IPS-18c (cell line): ENCODE data around the gene CABP1.
"Not testable (repeated sequence)": the region's sequence is repeated elsewhere in the genome, so short reads cannot be mapped to it uniquely, and the experiment has no call there.

Experiments
- H3K4me3 ChIP-seq: 2 replicates; pipeline ENCODE4 v1.7.0; 2013; ENCODE audit warnings: low read depth, mild to moderate bottlenecking, low read length, moderate library complexity; ENCODE audit not compliant: insufficient read depth
- H3K9me3 ChIP-seq: one replicate; pipeline ENCODE4 v1.6.1; 2013; ENCODE audit warnings: mild to moderate bottlenecking, low read length, moderate library complexity; ENCODE audit not compliant: control insufficient read depth, insufficient read depth

CABP1 gene

DNA sequence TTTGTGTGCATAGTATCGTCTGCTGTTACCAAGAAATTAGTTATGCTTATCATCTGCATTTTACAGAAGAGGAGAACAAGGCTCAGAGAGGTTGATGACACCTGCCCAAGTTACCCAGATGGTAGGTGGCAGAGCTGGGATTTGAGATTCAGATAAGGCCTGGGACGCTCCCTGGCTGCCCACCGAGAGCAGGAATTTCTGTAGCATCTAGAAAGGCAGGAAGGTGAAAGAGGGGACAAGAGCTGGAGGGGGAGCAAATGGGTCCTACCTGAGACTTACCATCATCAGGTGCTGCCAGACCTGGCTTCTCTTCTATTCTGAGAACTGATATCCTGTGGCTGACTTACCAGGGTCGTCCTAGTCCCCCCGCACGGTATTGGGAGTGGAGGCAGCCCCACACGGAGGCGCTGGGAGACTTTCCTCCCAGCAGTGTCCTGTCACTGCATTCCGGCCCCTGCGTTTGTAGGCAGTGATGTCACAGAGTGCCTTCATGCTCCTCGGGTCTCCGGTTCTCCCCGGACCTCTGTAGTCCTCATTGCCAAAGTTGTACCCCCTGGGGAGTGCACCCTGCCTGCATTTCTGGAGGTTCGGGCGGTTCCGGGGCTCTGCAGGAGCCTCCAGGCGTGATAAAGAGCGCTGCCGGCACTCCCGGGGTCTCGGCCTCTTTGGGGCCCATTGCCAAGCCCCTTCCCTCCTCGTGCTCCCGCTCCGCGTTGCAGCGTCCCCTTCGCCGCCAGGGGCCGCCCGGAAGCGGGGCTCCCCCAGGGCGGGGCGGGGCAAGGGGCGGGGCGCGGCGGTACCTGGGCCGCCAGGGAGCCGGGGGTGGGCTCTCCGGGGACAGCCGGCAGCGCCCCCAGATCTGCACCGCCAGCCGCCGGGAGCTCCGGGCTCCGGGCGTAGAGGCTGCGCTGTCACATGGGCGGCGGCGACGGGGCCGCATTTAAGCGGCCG, at the start of gene CABP1:
TSS of gene CABP1 (plus strand) at position 856 of the 951 bp plus-strand sequence. CDS start at position 916, 60 bp downstream.
- H3K9me3 ChIP-seq: no peaks in the 10 kb centered on the region
- peak within 1 kb of the TSS; percentile 61 for H3K4me3 ChIP-seq

DNA sequence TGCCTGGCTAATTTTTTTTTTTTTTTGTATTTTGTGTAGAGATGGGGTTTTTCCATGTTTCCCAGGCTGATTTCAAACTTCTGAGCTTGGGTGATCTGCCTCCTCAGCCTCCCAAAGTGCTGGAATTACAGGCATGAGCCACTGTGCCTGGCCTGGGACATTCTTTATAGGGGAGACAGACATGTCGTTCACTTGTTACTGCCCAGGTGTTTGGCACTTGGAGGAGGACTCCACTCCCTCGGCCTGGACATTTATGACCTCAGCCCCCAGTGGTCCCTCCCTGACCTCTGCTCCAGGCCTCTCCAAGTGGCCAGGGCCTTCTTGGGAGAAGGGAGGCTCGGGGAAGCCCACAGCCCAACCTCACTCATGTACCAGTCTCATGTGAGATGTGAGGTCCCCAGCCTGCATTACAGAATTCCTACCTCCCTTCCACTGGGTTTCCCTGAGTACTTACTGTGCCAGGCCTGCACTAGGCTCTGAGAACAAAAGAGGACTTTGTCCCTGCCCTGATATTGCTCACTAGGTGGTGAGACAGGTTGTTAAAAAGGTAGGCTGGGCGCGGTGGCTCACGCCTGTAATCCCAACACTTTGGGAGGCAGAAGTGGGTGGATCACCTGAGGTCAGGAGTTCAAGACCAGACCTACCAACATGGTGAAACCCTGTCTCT, 49.6 kb upstream of the CABP1 start:
- H3K4me3 ChIP-seq: no peak overlapping the region
- H3K9me3 ChIP-seq: no peaks in the 10 kb centered on the region

DNA sequence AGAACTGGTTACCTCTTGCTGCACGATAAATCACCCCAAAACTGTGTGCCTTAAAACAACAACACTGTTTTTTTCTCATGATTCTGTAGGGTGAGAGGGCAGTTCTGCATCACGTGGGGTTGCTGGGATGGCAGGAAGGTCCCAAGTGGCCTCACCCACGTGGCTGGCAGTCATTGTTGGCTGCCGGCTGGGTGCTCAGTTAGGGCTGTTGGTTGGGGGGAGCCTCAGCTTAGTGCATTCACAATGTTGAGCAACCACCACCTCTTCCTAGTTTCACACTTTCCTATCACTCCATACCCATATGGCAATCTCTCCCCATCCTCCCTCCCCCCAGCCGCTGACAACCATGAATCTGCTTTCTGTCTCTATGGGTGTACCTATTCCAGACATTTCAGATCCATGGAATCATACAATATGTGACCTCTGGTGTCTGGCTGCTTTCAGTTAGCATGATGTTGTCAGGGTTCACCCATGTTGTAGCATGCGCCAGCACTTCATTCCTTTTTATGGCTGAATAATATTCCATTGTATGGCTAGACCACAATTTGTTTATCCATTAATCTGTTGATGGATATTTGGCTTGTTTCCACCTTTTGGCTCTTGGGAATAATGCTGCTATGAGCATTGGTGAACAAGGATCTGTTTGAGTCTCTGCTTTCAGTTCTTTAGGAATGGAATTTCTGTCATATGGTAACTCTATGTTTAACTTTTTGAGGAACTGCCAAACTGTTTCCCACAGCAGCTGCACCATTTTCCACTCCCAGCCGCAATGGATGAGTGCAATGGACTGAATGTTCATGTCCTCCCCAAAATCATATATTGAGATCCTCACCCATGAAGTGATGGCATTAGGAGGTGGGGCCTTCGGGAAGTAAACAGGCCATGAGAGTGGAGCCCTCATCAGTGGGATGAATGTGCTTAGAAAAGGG, 48.0 kb upstream of the CABP1 start:
- Histone ChIP-seq H3K9me3 (no peaks in the 10 kb centered on the region), H3K4me3 (no peak overlapping the region)

DNA sequence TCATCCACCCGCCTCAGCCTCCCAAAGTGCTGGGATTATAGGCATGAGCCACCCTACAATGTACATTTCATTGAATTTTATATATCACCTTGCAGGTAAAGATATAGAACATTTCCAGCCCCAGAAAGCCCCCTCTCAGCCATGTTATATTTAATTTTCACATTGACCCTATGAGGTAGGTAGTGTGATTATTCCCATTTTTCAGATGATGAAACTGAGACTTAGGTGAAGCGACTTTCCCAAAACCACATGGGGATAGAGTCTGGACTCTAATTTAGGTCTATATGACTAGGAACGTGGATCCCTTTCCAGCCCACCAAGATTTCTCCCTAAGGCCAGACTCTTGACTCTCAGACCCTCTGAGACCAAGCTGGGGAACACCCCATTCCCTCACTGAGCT, 43.5 kb upstream of the CABP1 start:
- H3K4me3 ChIP-seq: no peak overlapping the region
- H3K9me3 ChIP-seq: no peaks in the 10 kb centered on the region

DNA sequence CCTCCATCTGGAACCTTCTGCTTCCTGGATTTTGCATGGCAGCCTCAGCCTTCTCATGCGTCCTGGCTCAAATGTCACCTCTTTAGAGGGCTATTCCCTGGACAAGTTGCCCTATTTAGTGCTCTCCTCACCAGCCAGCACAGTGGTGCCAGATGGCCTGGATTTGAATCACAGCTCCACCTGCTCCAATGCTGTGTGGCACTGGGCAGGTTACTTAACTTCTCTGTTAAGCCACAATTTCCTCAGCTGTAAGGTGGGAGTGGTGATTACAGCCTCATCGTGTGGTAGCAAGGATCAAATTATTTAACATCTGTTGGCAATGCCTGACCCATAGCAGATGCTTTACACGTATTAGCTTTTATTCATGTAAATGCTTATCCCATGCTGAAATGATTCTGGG, 42.6 kb upstream of the CABP1 start:
- Histone ChIP-seq H3K4me3 (no peak overlapping the region), H3K9me3 (no peaks in the 10 kb centered on the region)

DNA sequence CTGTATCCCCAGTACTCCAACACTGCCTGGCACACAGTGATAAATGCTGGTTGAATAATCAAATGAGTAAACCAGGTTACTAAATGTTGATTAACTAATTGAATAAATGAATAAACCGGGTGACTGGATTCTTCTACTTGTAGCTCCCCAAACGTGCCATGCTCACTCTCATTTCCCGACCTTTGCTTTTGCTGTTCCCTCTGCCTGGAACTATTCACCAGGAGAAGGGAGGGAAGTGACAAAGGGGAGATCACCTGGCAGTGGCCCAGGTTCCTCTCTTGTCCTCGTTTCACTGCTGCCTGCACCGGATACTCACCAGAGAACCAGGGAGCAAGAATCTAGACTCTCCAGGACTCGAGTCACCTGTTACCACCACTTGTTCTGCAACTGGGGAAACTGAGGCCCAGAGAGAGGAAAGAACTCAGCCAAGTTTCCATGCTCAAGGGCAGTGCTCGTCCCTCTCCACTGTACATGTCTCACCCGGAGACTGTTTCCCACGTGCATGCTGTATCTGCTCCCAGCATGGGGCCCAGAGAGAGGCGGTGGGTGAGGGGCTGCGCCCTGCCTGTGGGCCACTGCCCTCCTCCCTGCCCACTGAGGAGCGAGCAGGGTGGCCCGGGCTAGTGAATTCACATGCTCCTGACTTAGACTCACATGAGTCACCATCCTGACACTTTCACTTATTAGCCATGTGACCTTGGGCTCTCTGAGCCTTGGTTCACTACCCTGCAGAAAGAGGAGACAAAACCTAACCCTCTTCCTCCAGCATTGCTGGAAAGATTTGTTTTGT, 41.6 kb upstream of the CABP1 start:
- no peaks in the 10 kb centered on the region for H3K9me3 ChIP-seq
- H3K4me3 ChIP-seq: no peak overlapping the region

DNA sequence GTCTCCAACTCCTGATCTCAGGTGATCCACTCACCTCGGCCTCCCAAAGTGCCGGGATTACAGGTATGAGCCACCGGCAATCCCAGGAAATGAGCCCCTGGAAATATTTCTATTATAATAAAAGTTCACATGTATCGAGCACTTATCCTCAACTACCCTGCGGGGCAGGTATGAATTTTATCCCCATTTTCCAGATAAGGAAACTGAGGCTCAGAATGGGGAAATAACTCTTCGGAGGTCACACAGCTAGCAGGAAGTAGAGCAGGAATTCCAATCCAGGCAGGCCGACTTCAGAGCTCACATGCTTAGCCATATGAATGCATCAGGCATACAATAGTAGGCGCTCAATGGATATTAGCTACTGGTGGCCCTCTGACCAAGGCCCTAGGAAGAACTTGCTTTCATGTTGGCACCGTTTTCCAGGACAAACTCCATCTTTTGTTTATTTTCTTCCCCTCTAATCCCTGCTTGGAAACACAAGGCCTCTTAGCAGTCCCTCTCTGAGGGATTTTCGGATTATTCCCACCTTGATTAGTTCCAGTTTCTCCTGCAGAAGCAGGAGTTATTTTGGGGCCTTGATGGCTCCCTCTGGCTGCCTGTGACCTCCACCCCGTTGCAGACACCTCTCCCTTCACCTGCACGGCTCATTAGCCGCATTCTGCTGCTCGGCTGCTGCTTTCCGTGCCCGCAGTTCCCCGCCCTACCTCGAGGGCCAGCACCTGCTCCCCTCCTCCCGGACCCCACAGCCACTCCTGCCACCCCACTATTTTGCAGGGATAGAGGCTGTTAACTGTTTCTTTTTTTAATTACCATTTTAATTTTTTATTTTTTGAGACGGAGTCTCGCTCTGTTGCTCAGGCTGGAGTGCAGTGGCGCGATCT, 40.5 kb upstream of the CABP1 start:
- Histone ChIP-seq H3K9me3 (no peaks in the 10 kb centered on the region), H3K4me3 (no peak overlapping the region)

DNA sequence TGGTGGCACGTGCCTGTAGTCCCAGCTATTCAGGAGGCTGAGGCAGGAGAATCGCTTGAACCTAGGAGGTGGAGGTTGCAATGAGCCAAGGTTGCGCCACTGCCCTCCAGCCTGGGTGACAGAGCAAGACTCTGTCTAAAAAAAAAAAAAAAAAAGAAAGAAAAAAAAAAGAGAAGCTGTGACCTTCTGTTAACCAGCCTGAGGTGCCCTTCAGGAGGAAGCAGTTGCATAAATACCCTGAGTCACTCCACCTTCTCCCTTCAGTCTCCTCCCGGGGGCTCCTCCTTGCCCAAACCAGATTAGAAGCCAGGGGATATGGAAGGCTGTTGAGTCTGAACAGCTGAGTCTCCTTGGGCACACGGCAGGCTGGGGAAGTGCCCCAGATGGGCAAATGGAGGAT, 38.0 kb upstream of the CABP1 start:
- not testable (repeated sequence) for H3K9me3 ChIP-seq, H3K4me3 ChIP-seq

DNA sequence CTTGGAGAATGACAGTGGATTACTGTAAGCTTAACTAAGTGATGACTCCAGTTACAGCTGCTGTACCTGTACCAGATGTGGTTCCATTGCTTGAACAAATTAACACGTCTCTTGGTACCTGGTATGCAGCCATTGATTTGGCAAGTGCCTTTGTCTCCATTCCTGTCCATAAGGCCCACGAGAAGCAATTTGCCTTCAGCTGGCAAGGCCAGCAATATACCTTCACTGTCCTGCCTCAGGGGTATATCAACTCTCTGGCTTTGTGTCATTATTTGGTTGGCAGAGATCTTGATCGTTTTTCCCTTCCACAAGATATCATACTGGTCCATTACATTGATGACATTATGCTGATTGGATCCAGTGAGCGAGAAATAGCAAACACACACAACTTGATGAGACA, 29.9 kb upstream of the CABP1 start:
- Histone ChIP-seq H3K4me3 (no peak overlapping the region), H3K9me3 (no peaks in the 10 kb centered on the region)

DNA sequence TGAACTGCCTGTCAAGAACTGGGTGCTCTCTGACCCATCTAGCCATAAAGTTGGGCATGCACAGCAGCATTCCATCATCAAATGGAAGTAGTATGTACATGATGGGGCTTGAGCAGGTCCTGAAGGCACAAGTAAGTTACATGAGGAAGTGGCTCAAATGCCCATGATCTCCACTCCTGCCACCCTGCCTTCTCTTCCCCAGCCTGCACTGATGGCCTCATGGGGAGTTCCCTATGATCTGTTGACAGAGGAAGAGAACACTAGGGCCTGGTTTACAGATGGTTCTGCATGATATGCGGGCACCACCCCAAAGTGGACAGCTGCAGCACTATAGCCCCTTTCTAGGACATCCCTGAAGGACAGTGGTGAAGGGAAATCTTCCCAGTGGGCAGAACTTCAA, 28.9 kb upstream of the CABP1 start:
- not testable (repeated sequence) for H3K9me3 ChIP-seq

DNA sequence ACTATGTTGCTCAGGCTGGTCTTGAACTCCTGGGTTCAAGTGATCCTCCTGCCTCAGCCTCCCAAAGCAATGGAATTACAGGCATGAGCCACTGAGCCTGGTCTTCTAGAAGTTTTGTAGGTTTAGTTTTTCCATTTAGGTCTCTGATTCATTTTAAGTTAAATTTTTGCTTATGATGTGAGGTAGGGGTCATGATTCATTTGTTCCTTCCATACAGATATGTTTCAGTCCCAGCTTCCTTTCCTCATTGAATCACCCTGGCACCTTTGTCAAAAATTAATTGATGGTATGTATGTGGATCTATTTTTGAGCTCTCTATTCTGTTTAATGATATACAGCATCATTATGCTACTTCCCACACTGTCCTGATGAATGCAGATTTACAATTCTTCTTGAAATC, 25.6 kb upstream of the CABP1 start:
- H3K9me3 ChIP-seq: no peaks in the 10 kb centered on the region

More for the DNA sequence above, 28.9 kb upstream of the CABP1 start:
- not testable (repeated sequence) for H3K4me3 ChIP-seq

DNA sequence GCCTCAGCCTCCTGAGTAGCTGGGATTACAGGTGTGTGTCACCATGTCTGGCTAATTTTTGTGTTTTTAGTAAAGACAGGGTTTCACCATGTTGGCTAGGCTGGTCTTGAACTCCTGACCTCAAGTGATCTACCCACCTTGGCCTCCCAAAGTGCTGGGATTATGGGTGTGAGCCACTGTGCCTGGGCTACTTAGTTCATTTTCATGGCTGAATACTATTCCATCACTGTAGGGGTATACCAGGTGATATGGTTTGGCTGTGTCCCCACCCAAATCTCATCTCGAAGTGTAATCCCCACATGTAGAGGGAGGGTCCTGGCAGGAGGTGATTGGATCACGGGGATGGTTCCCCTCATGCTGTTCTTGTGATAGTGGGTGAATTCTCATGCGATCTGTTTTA, 23.2 kb upstream of the CABP1 start:
- H3K9me3 ChIP-seq, H3K4me3 ChIP-seq: not testable (repeated sequence)

More for the DNA sequence above, 25.6 kb upstream of the CABP1 start:
- H3K4me3 ChIP-seq: no peak overlapping the region

DNA sequence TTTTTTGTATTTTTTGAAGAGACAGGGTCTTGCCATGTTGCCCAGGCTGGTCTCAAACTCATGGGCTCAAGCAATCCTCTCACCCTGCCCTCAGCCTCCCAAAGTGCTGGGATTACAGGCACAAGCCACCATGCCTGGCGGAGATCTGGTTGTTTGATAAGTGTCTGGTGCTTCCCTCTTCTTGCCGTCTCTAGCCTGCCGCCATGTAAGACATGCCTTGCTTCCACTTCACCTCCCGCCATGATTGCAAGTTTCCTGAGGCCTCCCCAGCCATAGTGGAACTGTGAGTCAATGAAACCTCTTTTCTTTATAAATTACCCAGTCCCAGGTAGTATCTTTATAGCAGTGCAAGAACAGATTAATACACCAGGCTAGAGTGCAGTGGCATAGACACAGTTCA, 22.7 kb upstream of the CABP1 start:
- H3K4me3 ChIP-seq, H3K9me3 ChIP-seq: not testable (repeated sequence)

DNA sequence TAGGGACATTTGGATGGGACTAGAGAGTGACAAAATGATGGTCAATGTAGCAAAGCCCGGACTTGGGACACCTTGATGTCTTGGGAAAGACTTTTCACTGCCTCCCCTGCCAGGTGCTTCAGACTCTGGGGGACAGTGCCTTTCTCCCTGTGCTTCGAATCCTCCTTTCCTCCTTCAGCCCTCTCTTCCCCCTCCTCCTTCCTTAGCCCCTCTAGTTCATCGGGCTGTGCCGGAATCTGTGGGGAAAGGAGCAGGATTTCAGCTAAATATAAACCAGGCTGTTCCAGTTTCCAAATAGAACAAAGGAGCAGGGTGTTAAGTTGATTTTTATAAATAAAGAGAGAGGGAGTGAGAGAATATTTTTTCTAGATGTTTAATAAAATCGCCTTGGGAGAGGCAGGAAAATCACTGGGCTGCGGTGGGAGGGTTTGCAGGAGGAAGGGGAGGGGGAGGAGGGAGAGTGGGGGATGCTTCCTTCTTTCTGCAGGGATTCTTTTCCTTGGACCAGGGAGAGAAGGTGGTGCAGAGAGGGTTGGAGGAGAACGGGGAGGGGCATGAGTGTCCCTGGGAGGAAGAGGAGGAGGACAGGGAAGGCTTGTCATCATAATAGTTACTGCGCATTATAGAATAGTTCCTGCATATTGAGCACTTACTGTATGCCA, 21.3 kb upstream of the CABP1 start:
- H3K4me3 ChIP-seq: no peak overlapping the region

DNA sequence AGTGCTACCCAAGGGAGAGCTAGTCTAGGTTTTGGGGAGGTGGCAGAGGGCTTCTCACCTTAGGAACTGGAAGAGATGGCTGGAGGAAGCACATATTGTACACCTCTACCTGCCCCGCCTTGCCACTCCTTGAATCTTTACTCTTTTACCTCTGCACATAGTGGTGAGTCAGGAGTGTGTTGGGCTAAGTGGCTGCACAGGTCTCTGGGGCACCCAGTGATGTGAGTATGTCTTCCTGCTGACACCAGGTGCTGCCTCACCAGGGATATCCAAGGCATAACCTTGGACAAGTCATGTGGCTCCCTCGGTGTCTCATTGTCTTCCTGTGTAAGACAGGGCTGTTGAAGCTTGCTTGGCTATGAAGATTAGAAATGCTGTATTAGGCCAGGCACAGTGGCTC, 19.8 kb upstream of the CABP1 start:
- Histone ChIP-seq H3K9me3 (no peaks in the 10 kb centered on the region), H3K4me3 (no peak overlapping the region)

More for the DNA sequence above, 21.3 kb upstream of the CABP1 start:
- no peaks in the 10 kb centered on the region for H3K9me3 ChIP-seq
